ENCODE data around the gene UPF3B.
"Not testable (repeated sequence)": the region's sequence is repeated elsewhere in the genome, so short reads cannot be mapped to it uniquely, and the experiment has no call there.

UPF3B gene

DNA sequence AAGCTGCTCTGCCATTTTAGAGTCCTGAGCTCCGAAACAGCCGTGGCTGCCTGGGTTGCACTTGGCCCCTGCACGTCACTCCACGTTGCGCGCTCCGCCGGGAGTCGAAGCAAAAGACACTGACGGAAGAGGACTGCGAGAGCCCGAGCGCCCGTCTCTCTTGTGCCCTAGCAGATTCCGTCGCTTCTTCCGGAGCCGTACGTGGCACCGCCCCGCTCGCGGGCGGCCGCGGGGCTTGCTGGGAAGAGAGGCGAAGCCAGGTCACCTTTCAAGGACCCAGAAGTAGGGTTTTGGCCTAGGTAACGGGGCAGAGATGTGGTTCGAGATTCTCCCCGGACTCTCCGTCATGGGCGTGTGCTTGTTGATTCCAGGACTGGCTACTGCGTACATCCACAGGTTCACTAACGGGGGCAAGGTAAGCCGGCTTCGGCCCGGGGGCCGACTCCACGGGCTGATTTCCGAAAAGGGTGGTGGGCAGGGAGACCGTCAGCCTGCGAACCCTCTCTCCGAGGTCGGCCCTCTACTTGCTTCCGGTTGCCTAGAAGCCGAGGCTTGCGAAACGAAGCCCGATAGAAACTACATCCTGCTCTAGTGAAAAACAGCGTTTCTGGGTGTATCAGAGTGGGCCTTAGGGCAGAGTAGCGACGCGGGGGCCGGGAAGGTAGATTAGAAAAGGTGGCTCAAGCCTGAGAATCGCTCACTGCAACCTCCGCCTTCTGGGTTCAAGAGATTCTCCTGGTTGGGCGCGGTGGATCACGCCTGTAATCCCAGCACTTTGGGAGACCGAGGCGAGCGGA, 19.0 kb upstream of the UPF3B start, which contains the start of the genes NDUFA1 and RNF113A:
Gene NDUFA1, plus strand, starts transcription at position 234 of the 797 bp plus-strand sequence. Its CDS starts 80 bp downstream, at position 314.
Gene RNF113A, minus strand, starts transcription at position 135 of the 797 bp plus-strand sequence. Its CDS starts 120 bp downstream, at position 15.
- peak within 1 kb of the TSS; percentile 96 for H3K4me3 Mint-ChIP-seq
- no peaks in the 10 kb centered on the region for H3K9me3 Mint-ChIP-seq
- H3K4me1 Mint-ChIP-seq = peaks cover 7% of the 10 kb centered on the region
- no peaks in the 10 kb centered on the region for H3K36me3 Mint-ChIP-seq
- H3K27ac Mint-ChIP-seq = peak within 1 kb of the TSS; percentile 95
- DNase-seq (ENCODE audit: low spot score in 2 of 2) (peak; percentile 66 to 75), ATAC-seq (ENCODE audit: low read depth) (peak; percentile 89)
- no peaks in the 10 kb centered on the region for H3K27me3 Mint-ChIP-seq

DNA sequence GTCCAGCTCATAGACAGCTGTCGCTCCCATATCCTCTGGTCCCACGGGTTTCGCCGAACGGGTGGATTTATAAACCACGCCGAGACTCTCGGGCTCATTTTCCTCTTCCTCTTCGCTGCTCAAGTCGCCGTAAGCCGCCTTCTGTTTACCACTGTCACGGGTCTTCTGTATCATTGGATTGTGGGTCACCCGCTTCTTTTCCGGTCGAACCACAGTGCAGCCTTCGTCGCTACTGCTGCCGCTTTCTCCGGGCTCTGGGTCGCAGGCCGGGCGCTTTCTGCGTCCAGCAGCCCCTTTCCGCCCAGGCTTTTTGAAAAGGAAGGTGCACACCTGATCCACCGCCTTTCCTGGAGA, 18.5 kb upstream of the UPF3B start:
- peaks cover 7% of the 10 kb centered on the region for H3K4me1 Mint-ChIP-seq

DNA sequence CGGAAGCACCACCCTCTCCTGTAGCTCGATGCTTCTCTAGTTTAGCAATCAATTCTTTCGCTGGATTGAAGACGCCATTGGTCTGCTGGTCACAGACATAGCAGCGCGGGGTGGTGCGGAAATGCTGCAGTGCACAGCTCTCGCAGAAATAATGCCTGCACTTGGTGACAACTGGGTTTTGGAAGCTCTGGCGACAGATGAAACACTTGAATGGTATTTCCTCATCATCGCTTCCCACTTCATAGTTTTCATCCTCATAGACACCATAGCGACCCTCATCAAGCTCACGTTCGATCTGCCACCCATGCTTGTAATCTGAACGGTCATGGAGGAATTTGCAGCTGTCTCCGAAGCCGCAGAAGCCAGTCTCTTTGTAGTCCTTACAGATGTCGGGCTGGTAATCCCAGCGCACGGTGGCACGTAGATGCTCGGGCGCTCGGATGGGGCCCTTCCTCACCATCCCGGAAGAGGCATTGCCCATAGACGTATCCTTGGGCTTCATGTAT, 17.9 kb upstream of the UPF3B start:
- Mint-ChIP-seq H3K27ac (peak overlapping the region; percentile 95), H3K4me1 (peaks cover 7% of the 10 kb centered on the region), H3K36me3 (no peaks in the 10 kb centered on the region), H3K4me3 (peak overlapping the region; percentile 96), H3K27me3 (no peaks in the 10 kb centered on the region), H3K9me3 (no peaks in the 10 kb centered on the region)
- ATAC-seq (ENCODE audit: low read depth) (peak; percentile 4), DNase-seq (ENCODE audit: low spot score in 2 of 2) (no peak)

More for the DNA sequence above, 18.5 kb upstream of the UPF3B start:
- Mint-ChIP-seq H3K27ac (peak overlapping the region; percentile 95), H3K4me3 (peak overlapping the region; percentile 96), H3K36me3 (no peaks in the 10 kb centered on the region), H3K27me3 (no peaks in the 10 kb centered on the region), H3K9me3 (no peaks in the 10 kb centered on the region)
- ATAC-seq (ENCODE audit: low read depth) (peak; percentile 50), DNase-seq (ENCODE audit: low spot score in 2 of 2) (peak in 1 of 2 donors; percentile 22)

- H3K27ac Mint-ChIP-seq = peak overlapping the region; percentile 97
- no peaks in the 10 kb centered on the region for H3K27me3 Mint-ChIP-seq
- no peak for ATAC-seq (ENCODE audit: low read depth)
- DNase-seq (ENCODE audit: low spot score in 2 of 2) = no peak
- peaks cover 3% of the 10 kb centered on the region for H3K4me1 Mint-ChIP-seq
- H3K9me3 Mint-ChIP-seq = no peaks in the 10 kb centered on the region
- H3K4me3 Mint-ChIP-seq = peak overlapping the region; percentile 95
- H3K36me3 Mint-ChIP-seq = peaks cover 2% of the 10 kb centered on the region
Observed at GRCh38 chrX:119853444-119853843, 681 bp upstream of the UPF3B start.

- Mint-ChIP-seq H3K9me3 (no peaks in the 10 kb centered on the region), H3K4me3 (no peak overlapping the region), H3K27me3 (no peaks in the 10 kb centered on the region), H3K27ac (no peak overlapping the region), H3K36me3 (peaks cover 31% of the 10 kb centered on the region), H3K4me1 (no peaks in the 10 kb centered on the region)
- no peak for DNase-seq (ENCODE audit: low spot score in 2 of 2)
- ATAC-seq (ENCODE audit: low read depth) = no peak
Observed at GRCh38 chrX:119833905-119834304, 18.9 kb downstream of the UPF3B start.

- H3K36me3 Mint-ChIP-seq = peaks cover 18% of the 10 kb centered on the region
- no peak overlapping the region for H3K27ac Mint-ChIP-seq
- DNase-seq (ENCODE audit: low spot score in 2 of 2) (no peak), ATAC-seq (ENCODE audit: low read depth) (no peak)
- no peaks in the 10 kb centered on the region for H3K9me3 Mint-ChIP-seq
- H3K4me1 Mint-ChIP-seq = no peaks in the 10 kb centered on the region
- no peak overlapping the region for H3K4me3 Mint-ChIP-seq
- H3K27me3 Mint-ChIP-seq = no peaks in the 10 kb centered on the region
Observed at GRCh38 chrX:119828446-119828845, 24.3 kb downstream of the UPF3B start.

DNA sequence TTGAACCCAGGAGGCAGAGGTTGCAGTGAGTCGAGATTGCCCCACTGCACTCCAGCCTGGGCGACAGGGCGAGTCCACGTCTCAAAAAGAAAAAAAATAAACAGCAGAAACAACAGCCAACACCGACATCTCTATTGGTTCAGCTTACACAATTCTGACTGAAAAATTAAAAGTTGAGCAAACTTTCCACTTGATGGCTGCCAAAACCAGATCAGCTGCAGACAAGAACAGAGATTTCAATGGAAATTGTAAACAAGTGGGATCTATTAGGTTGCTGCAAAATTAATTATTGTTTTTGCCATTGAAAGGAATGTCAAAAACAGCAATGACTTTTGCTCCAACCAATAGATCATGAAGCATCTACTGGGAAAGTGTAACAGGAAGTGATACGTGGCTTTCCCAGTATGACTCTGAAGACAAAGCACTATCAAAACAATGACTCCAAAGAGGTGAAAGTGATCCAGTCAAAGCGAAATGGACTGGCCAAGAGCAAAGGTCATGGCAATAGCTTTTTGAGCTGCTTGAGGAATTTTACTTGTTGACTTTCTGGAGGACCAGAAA, 26.3 kb downstream of the UPF3B start:
- no peaks in the 10 kb centered on the region for H3K27me3 Mint-ChIP-seq
- H3K9me3 Mint-ChIP-seq = no peaks in the 10 kb centered on the region
- peaks cover 13% of the 10 kb centered on the region for H3K36me3 Mint-ChIP-seq
- H3K4me3 Mint-ChIP-seq = no peak overlapping the region
- no peak overlapping the region for H3K27ac Mint-ChIP-seq
- peaks cover 2% of the 10 kb centered on the region for H3K4me1 Mint-ChIP-seq
- ATAC-seq (ENCODE audit: low read depth) = no peak
- DNase-seq (ENCODE audit: low spot score in 2 of 2) = no peak

- H3K27me3 Mint-ChIP-seq; H3K4me1 Mint-ChIP-seq; DNase-seq (ENCODE audit: low spot score in 2 of 2); H3K9me3 Mint-ChIP-seq; H3K36me3 Mint-ChIP-seq; ATAC-seq (ENCODE audit: low read depth); H3K4me3 Mint-ChIP-seq; H3K27ac Mint-ChIP-seq: not testable (repeated sequence)
Observed at GRCh38 chrX:119824221-119824620, 28.5 kb downstream of the UPF3B start.

- not testable (repeated sequence) for H3K27me3 Mint-ChIP-seq, H3K36me3 Mint-ChIP-seq, H3K4me3 Mint-ChIP-seq, H3K9me3 Mint-ChIP-seq, H3K4me1 Mint-ChIP-seq
- ATAC-seq (ENCODE audit: low read depth) (peak; percentile 97), DNase-seq (ENCODE audit: low spot score in 2 of 2) (peak in 1 of 2 donors; percentile 34)
- H3K27ac Mint-ChIP-seq = peak overlapping the region; percentile 91
Observed at GRCh38 chrX:119821703-119822102, 31.1 kb downstream of the UPF3B start.

DNA sequence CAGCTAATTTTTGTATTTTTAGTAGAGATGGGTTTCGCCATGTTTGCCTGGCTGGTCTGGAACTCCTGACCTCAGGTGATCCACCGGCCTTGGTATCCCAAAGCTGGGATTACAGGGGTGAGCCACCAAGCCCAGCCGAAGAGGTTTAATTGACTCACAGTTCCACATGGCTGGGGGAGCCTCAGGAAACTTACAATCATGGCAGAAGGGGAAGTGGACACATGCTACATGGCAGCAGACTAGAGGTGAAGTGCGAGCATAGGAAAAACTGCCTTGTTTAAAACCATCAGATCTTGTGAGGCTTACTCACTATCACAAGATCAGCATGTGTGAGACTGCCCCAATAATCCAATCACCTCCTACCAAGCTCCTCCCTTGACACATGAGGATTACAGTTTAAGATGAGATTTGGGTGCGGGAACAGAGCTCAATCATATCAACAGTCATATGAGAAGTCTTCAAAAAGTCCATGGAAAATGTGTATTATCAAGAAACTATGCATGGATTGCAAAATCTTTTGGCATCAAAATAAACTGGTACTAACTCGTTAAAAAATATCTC, 35.6 kb downstream of the UPF3B start:
- no peak for ATAC-seq (ENCODE audit: low read depth)
- DNase-seq (ENCODE audit: low spot score in 2 of 2) = no peak
- H3K4me1 Mint-ChIP-seq = peaks cover 2% of the 10 kb centered on the region
- H3K27me3 Mint-ChIP-seq = no peaks in the 10 kb centered on the region
- H3K36me3 Mint-ChIP-seq = no peaks in the 10 kb centered on the region
- no peak overlapping the region for H3K27ac Mint-ChIP-seq
- H3K4me3 Mint-ChIP-seq = no peak overlapping the region
- H3K9me3 Mint-ChIP-seq = no peaks in the 10 kb centered on the region

DNA sequence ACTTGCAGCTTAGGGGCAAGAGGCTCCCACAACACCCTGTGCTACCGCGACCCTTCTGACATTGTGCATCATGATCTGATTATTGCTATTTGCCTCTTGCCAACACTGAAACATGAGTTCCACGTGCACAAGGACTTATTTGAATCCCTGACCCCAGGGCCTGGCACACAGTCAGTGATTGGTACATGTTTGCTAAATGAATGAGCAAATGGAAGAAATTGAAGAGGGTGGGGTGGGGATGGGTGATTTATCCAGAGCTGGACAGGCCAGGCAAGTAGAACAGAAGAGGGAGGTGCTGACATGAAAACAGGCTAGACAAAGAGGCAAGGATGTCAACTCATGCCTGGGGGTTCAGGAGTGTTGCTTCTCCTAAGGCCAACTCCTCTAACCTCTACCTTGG, 36.5 kb downstream of the UPF3B start:
- Mint-ChIP-seq H3K27me3 (no peaks in the 10 kb centered on the region), H3K9me3 (no peaks in the 10 kb centered on the region), H3K36me3 (no peaks in the 10 kb centered on the region), H3K27ac (no peak overlapping the region), H3K4me1 (no peaks in the 10 kb centered on the region), H3K4me3 (no peak overlapping the region)
- DNase-seq (ENCODE audit: low spot score in 2 of 2) (no peak), ATAC-seq (ENCODE audit: low read depth) (no peak)

GRCh38 chrX:119809185-119809666, 43.5 kb downstream of the UPF3B start:
- peaks cover 4% of the 10 kb centered on the region for H3K36me3 Mint-ChIP-seq
- H3K27me3 Mint-ChIP-seq = no peaks in the 10 kb centered on the region
- no peak overlapping the region for H3K27ac Mint-ChIP-seq
- H3K9me3 Mint-ChIP-seq = no peaks in the 10 kb centered on the region
- peaks cover 2% of the 10 kb centered on the region for H3K4me1 Mint-ChIP-seq
- ATAC-seq (ENCODE audit: low read depth) (no peak), DNase-seq (ENCODE audit: low spot score in 2 of 2) (no peak)
- no peak overlapping the region for H3K4me3 Mint-ChIP-seq

DNA sequence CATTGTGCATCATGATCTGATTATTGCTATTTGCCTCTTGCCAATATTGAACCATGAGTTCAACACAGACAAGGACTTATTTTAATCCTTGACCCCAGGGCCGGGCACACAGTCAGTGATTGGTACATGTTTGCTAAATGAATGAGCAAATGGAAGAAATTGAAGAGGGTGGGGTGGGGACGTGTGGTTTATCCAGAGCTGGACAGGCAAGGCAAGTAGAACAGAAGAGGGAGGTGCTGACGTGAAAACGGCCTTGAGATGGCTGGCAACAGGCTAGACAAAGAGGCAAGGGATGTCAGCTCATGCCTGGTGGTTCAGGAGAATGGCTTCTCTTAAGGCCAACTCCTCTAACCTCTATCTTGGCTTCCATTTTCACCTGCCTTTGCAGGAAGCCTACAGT, 44.3 kb downstream of the UPF3B start:
- H3K4me1 Mint-ChIP-seq; DNase-seq (ENCODE audit: low spot score in 2 of 2); H3K27ac Mint-ChIP-seq; H3K9me3 Mint-ChIP-seq; ATAC-seq (ENCODE audit: low read depth); H3K36me3 Mint-ChIP-seq; H3K4me3 Mint-ChIP-seq; H3K27me3 Mint-ChIP-seq: not testable (repeated sequence)

DNA sequence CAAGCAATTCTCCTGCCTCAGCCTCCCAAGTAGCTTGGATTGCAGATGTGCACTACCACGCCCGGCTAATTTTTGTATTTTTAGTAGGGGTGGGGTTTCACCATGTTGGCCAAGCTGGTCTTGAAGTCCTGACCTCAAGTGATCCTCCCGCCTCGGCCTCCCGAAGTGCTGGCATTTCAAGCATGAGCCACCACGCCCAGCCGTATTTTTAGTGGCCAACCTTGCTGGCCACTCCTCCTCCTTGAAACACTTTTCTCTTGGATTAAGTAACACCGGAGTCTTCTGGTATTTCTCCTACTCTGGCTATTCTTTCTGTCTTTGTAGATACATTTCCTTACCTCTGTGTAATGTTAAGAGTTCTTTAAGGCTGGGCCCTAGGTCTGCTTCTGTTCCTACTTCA, 50.2 kb downstream of the UPF3B start:
- no peaks in the 10 kb centered on the region for H3K9me3 Mint-ChIP-seq
- peaks cover 5% of the 10 kb centered on the region for H3K36me3 Mint-ChIP-seq
- DNase-seq (ENCODE audit: low spot score in 2 of 2) = no peak
- no peaks in the 10 kb centered on the region for H3K27me3 Mint-ChIP-seq
- peaks cover 2% of the 10 kb centered on the region for H3K4me1 Mint-ChIP-seq
- no peak overlapping the region for H3K4me3 Mint-ChIP-seq
- no peak for ATAC-seq (ENCODE audit: low read depth)
- no peak overlapping the region for H3K27ac Mint-ChIP-seq
